Measurements from ENCODE around the gene CNGB1. TPM values are rescaled to one million over a fixed set of nuclear protein-coding genes. Genes with fewer than 3 reads are reported as not detected.

Gene CNGB1
- total RNA-seq, 2 experiments from 2014 or later, result not detected

GRCh38 chr16:57935904-57936303 is 35.0 kb downstream of the CNGB1 start:
- Histone ChIP-seq H2AFZ (ENCODE audit: low read length) (no peak overlapping the region), H3K9me3 (ENCODE audit: low read length) (no peaks in the 10 kb centered on the region), H3K4me2 (ENCODE audit: low read length) (no peak overlapping the region), H3K27ac (ENCODE audit: low read depth, low read length, poor library complexity, severe bottlenecking) (no peak overlapping the region), H3K4me3 (ENCODE audit: low read depth, low read length, poor library complexity, severe bottlenecking) (no peak overlapping the region), H3K79me2 (ENCODE audit: insufficient read depth, low read depth, low read length) (no peaks in the 10 kb centered on the region), H3K9me2 (ENCODE audit: insufficient read depth, low read length) (no peaks in the 10 kb centered on the region), H3K36me3 (ENCODE audit: insufficient read depth, low read length) (no peaks in the 10 kb centered on the region), H3K4me1 (ENCODE audit: insufficient read depth, low read length, poor library complexity, severe bottlenecking) (no peaks in the 10 kb centered on the region), H4K20me1 (ENCODE audit: insufficient read depth, low read length) (no peaks in the 10 kb centered on the region)
- ChIA-PET POLR2A (no interaction called here), CTCF (ENCODE audit: unreplicated experiment) (interaction anchor here (0.6 kb wide), 1 partner anchor 89 kb away, joined by 4 read pairs; no protein-coding TSS in a partner anchor)
- no peak for TF ChIP-seq CTCF (conservative IDR thresholded peaks at IDR 0.05; ENCODE audit: low read length)
- TF ChIP-seq EZH2phosphoT487 (IDR thresholded peaks at IDR 0.05; ENCODE audit: borderline replicate concordance, low read depth, low read length), result no peak
- BruUV-seq (replicated peaks), result no TSS peak
- DNase-seq (ENCODE audit: low spot score), result no peak
- intact Hi-C loops (cut with micrococcal nuclease; ENCODE audit: unreplicated experiment), result no loop called here

GRCh38 chr16:57930533-57930932 is 40.4 kb downstream of the CNGB1 start:
- no peak overlapping the region for H3K27ac ChIP-seq (ENCODE audit: low read depth, low read length, poor library complexity, severe bottlenecking)
- DNase-seq (ENCODE audit: low spot score), result no peak
- ChIA-PET CTCF (ENCODE audit: unreplicated experiment) (no interaction called here), POLR2A (interaction anchor here (0.5 kb wide), 1 partner anchor 8 kb away, joined by 5 read pairs; no protein-coding TSS in a partner anchor)
- no peak overlapping the region for H3K4me2 ChIP-seq (ENCODE audit: low read length)
- no peaks in the 10 kb centered on the region for H3K36me3 ChIP-seq (ENCODE audit: insufficient read depth, low read length)
- H2AFZ ChIP-seq (ENCODE audit: low read length), result no peak overlapping the region
- BruUV-seq (replicated peaks), result no TSS peak
- no peaks in the 10 kb centered on the region for H3K4me1 ChIP-seq (ENCODE audit: insufficient read depth, low read length, poor library complexity, severe bottlenecking)
- intact Hi-C loops (cut with micrococcal nuclease; ENCODE audit: unreplicated experiment), result no loop called here
- H4K20me1 ChIP-seq (ENCODE audit: insufficient read depth, low read length), result no peaks in the 10 kb centered on the region
- H3K9me3 ChIP-seq (ENCODE audit: low read length), result no peaks in the 10 kb centered on the region
- H3K4me3 ChIP-seq (ENCODE audit: low read depth, low read length, poor library complexity, severe bottlenecking), result no peak overlapping the region
- TF ChIP-seq EZH2phosphoT487 (IDR thresholded peaks at IDR 0.05; ENCODE audit: borderline replicate concordance, low read depth, low read length) (no peak), CTCF (conservative IDR thresholded peaks at IDR 0.05; ENCODE audit: low read length) (no peak)
- no peaks in the 10 kb centered on the region for H3K9me2 ChIP-seq (ENCODE audit: insufficient read depth, low read length)
- no peaks in the 10 kb centered on the region for H3K79me2 ChIP-seq (ENCODE audit: insufficient read depth, low read depth, low read length)

- no peaks in the 10 kb centered on the region for H3K4me1 ChIP-seq (ENCODE audit: insufficient read depth, low read length, poor library complexity, severe bottlenecking)
- H4K20me1 ChIP-seq (ENCODE audit: insufficient read depth, low read length), result no peaks in the 10 kb centered on the region
- no peak for DNase-seq (ENCODE audit: low spot score)
- intact Hi-C loops (cut with micrococcal nuclease; ENCODE audit: unreplicated experiment), result no loop called here
- BruUV-seq (replicated peaks), result no TSS peak
- ChIA-PET CTCF (ENCODE audit: unreplicated experiment) (no interaction called here), POLR2A (interaction anchor here (0.5 kb wide), 1 partner anchor 332 kb away, joined by 4 read pairs; no protein-coding TSS in a partner anchor)
- H3K79me2 ChIP-seq (ENCODE audit: insufficient read depth, low read depth, low read length), result no peaks in the 10 kb centered on the region
- TF ChIP-seq EZH2phosphoT487 (IDR thresholded peaks at IDR 0.05; ENCODE audit: borderline replicate concordance, low read depth, low read length), result no peak
- no peak overlapping the region for H2AFZ ChIP-seq (ENCODE audit: low read length)
- no peak overlapping the region for H3K27ac ChIP-seq (ENCODE audit: low read depth, low read length, poor library complexity, severe bottlenecking)
- H3K9me2 ChIP-seq (ENCODE audit: insufficient read depth, low read length), result no peaks in the 10 kb centered on the region
- no peak overlapping the region for H3K4me3 ChIP-seq (ENCODE audit: low read depth, low read length, poor library complexity, severe bottlenecking)
- no peaks in the 10 kb centered on the region for H3K36me3 ChIP-seq (ENCODE audit: insufficient read depth, low read length)
- H3K9me3 ChIP-seq (ENCODE audit: low read length), result no peaks in the 10 kb centered on the region
- no peak overlapping the region for H3K4me2 ChIP-seq (ENCODE audit: low read length)
Observed at GRCh38 chr16:57929250-57929649, 41.7 kb downstream of the CNGB1 start.

Data from OCI-LY7 (cell line).